ENCODE measurements around the gene MAGEA4. TPM values are rescaled to one million over a fixed set of nuclear protein-coding genes. Genes with fewer than 3 reads are reported as not detected.

MAGEA4 gene, protein sequence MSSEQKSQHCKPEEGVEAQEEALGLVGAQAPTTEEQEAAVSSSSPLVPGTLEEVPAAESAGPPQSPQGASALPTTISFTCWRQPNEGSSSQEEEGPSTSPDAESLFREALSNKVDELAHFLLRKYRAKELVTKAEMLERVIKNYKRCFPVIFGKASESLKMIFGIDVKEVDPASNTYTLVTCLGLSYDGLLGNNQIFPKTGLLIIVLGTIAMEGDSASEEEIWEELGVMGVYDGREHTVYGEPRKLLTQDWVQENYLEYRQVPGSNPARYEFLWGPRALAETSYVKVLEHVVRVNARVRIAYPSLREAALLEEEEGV
- 0.27 and 0.45 TPM in 2 replicates for total RNA-seq (2021; fragmentation: NEBNext Ultra II Directional; extraction: Animal tissue kit (Norgen Biotek cat#: 25700))
- 0.67 and 2.3 TPM in 2 replicates for polyA plus RNA-seq (2011; rRNA removed)
- 1.9 TPM for polyA plus RNA-seq (2011; cell fraction: cytosol; rRNA removed)
- 1.2 TPM for polyA plus RNA-seq (2011; cell fraction: nucleus; rRNA removed)
- polyA plus RNA-seq (2012, experiment 1 of 2), result 0.36 to 0.74 TPM (median 0.62 TPM) in 3 of 4 replicates, not detected in the other
- polyA plus RNA-seq (2012, experiment 2 of 2), result 0.38 TPM
- 0.32 TPM for polyA plus RNA-seq (2013, experiment 1 of 2)
- 0.42 TPM for polyA plus RNA-seq (2013, experiment 2 of 2)
- 0.61 and 1.0 TPM in 2 replicates for polyA minus RNA-seq (2011; rRNA and poly(A)+ RNA removed)
- polyA minus RNA-seq (2011; cell fraction: cytosol; rRNA and poly(A)+ RNA removed), result not detected
- not detected for polyA minus RNA-seq (2011; cell fraction: nucleus; rRNA and poly(A)+ RNA removed)
- long read RNA-seq, experiment 1, result 0 reads
- long read RNA-seq, experiment 2, partial matches to known transcripts, result 0 of 1 reads
- long read RNA-seq, experiment 2, other reads (novel, unspliced or antisense), result 1 of 1 reads

DNA sequence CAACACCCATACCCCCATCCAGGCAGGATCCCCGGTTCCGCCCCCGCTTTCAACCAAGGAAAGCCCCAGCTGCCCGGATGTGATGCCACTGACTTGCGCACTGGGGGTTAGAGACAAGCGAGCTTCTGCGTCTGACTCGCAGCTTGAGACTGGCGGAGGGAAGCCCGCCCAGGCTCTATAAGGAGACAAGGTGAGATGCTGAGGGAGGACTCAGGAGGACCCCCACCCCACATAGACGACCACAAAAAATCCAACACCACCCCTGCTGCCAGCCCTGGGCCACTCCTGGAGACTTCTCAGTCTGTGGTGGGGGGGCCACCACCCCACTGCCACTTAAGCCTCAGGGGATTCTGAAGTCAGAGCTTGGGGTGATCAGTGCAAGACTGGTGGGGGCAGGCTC lies at the start of gene MAGEA4:
TSS of gene MAGEA4 (plus strand) at position 110 of the 400 bp plus-strand sequence. CDS start 10,776 bp downstream, outside the sequence.
- Histone ChIP-seq H2BK120ac (replicated peaks; ENCODE audit: low read depth, low read length) (no peak within 1 kb of the TSS), H3K4me3 (ENCODE audit: extremely low read depth in 1 of 4, insufficient read depth in 2 of 4, low read depth in 3 of 4, low read length in 4 of 4) (no peak within 1 kb of the TSS), H3K4me1 (replicated peaks in 1 of 4; ENCODE audit: control insufficient read depth in 3 of 4, insufficient read depth in 4 of 4, low read length in 3 of 4) (no peaks in the 10 kb centered on the region), H3K56ac (replicated peaks; ENCODE audit: insufficient read length, low read depth, low read length) (no peak within 1 kb of the TSS), H4K91ac (replicated peaks; ENCODE audit: insufficient read length, low read length) (no peak within 1 kb of the TSS), H4K5ac (ENCODE audit: insufficient read length, low read depth, low read length) (no peak within 1 kb of the TSS), H2AFZ (ENCODE audit: low read length) (no peak within 1 kb of the TSS), H3K4ac (replicated peaks; ENCODE audit: insufficient read length, low read depth, low read length) (no peak within 1 kb of the TSS), H3K9ac (replicated peaks in 1 of 4; ENCODE audit: extremely low read depth in 1 of 4, low read depth in 3 of 4, low read length in 3 of 4) (no peak within 1 kb of the TSS), H3K79me2 (ENCODE audit: control insufficient read depth in 1 of 2, insufficient read depth in 2 of 2, low read length in 2 of 2) (no peaks in the 10 kb centered on the region), H3K18ac (ENCODE audit: extremely low read depth, low read length) (no peak within 1 kb of the TSS), H2AK5ac (ENCODE audit: low read depth, low read length) (no peak within 1 kb of the TSS), H3K27me3 (replicated peaks in 1 of 4; ENCODE audit: control insufficient read depth in 3 of 4, extremely low read depth in 1 of 4, insufficient read depth in 3 of 4, low read length in 3 of 4) (no peaks in the 10 kb centered on the region), H2BK5ac (ENCODE audit: low read depth, low read length) (no peak within 1 kb of the TSS), H3K79me1 (ENCODE audit: low read depth, low read length) (no peaks in the 10 kb centered on the region), H4K20me1 (replicated peaks in 1 of 2; ENCODE audit: control insufficient read depth in 1 of 2, insufficient read depth in 2 of 2, low read length in 2 of 2) (no peaks in the 10 kb centered on the region), H4K8ac (ENCODE audit: extremely low read depth, insufficient read depth, low read length) (no peak within 1 kb of the TSS), H3K14ac (ENCODE audit: insufficient read length) (no peak within 1 kb of the TSS), H2BK12ac (ENCODE audit: low read depth, low read length) (no peak within 1 kb of the TSS), H3K23ac (ENCODE audit: insufficient read length) (no peak within 1 kb of the TSS), H3K4me2 (ENCODE audit: insufficient read depth in 1 of 2, low read depth in 2 of 2, low read length in 2 of 2) (no peak within 1 kb of the TSS), H3K27ac (ENCODE audit: low read depth, low read length) (no peak within 1 kb of the TSS), H2BK15ac (ENCODE audit: low read length) (no peak within 1 kb of the TSS), H3K9me3 (ENCODE audit: insufficient read depth in 2 of 2, low read depth in 1 of 2, low read length in 1 of 2) (no peaks in the 10 kb centered on the region), H3K36me3 (ENCODE audit: control insufficient read depth in 2 of 4, insufficient read depth in 4 of 4, low read length in 3 of 4) (no peaks in the 10 kb centered on the region), H3K23me2 (ENCODE audit: low read depth, low read length) (no peaks in the 10 kb centered on the region), H2BK20ac (ENCODE audit: low read length) (no peak within 1 kb of the TSS)
- ChIA-PET POLR2A (ENCODE audit: partially characterized antibody) (no interaction called here), CTCF (ENCODE audit: partially characterized antibody) (interaction anchor here (1.0 kb wide), 1 partner anchor 61 kb away, joined by 3 read pairs; no protein-coding TSS in a partner anchor)
- DNase-seq (ENCODE audit: low read depth in 1 of 2, low spot score in 2 of 2), result no peak
- no peak for FAIRE-seq
- no CpG with 5 or more reads among the region's 11 CpGs for WGBS, 2 experiments (ENCODE audit: extremely low coverage in 1 of 2, insufficient coverage in 1 of 2, insufficient read length in 1 of 2, insufficient replicate concordance in 2 of 2, low coverage in 1 of 2, low lambda C conversion rate in 2 of 2, missing lambda C conversion rate in 1 of 2)
- TF ChIP-seq TAF1 (IDR thresholded peaks at IDR 0.05; ENCODE audit: low read depth, low read length) (no peak), BRCA1 (IDR thresholded peaks at IDR 0.05; ENCODE audit: low read depth, low read length) (no peak), CTBP2 (IDR thresholded peaks at IDR 0.05; ENCODE audit: borderline replicate concordance, insufficient read depth, insufficient read length, low read length) (no peak), RBBP5 (IDR thresholded peaks at IDR 0.05; ENCODE audit: borderline replicate concordance, low read depth, low read length) (no peak), SP2 (IDR thresholded peaks at IDR 0.05; ENCODE audit: low read length) (no peak), CBX8 (IDR thresholded peaks at IDR 0.05; ENCODE audit: borderline replicate concordance, low read depth, low read length) (no peak), CEBPB (IDR thresholded peaks at IDR 0.05; ENCODE audit: low read depth, low read length) (no peak), CREB1 (IDR thresholded peaks at IDR 0.05) (no peak), POU5F1 (IDR thresholded peaks at IDR 0.05; ENCODE audit: low read depth, low read length) (no peak), ASH2L (IDR thresholded peaks at IDR 0.05; ENCODE audit: low read length) (no peak), ZNF274 (IDR thresholded peaks at IDR 0.05; ENCODE audit: borderline replicate concordance, extremely low read depth, low read length) (no peak), TCF12 (IDR thresholded peaks at IDR 0.05; ENCODE audit: low read depth, low read length) (no peak), NRF1 (IDR thresholded peaks at IDR 0.05; ENCODE audit: low read depth, low read length) (no peak)
